Neuron (in vitro differentiated cells): Measurements from ENCODE around the gene ANKDD1A.

Source experiments
- H2AFZ ChIP-seq: one replicate; pipeline ENCODE4 v1.6.1; 2013; ENCODE audit warnings: low read depth, mild to moderate bottlenecking, inconsistent platforms, low read length, moderate library complexity
- H3K27me3 ChIP-seq: one replicate; pipeline ENCODE4 v1.6.1; 2013; ENCODE audit warnings: low read length; ENCODE audit not compliant: insufficient read depth
- H3K36me3 ChIP-seq: one replicate; pipeline ENCODE4 v1.6.1; 2013; ENCODE audit warnings: low read length; ENCODE audit not compliant: insufficient read depth
- H3K4me1 ChIP-seq: one replicate; pipeline ENCODE4 v1.6.1; 2013; ENCODE audit warnings: low read length; ENCODE audit not compliant: insufficient read depth
- H3K4me3 ChIP-seq: 2 replicates; pipeline ENCODE4 v1.5.1; 2013; ENCODE audit warnings: mild to moderate bottlenecking, low read length, moderate library complexity
- H3K9me3 ChIP-seq: one replicate; pipeline ENCODE4 v1.6.1; 2013; ENCODE audit warnings: low read length

Gene ANKDD1A

DNA sequence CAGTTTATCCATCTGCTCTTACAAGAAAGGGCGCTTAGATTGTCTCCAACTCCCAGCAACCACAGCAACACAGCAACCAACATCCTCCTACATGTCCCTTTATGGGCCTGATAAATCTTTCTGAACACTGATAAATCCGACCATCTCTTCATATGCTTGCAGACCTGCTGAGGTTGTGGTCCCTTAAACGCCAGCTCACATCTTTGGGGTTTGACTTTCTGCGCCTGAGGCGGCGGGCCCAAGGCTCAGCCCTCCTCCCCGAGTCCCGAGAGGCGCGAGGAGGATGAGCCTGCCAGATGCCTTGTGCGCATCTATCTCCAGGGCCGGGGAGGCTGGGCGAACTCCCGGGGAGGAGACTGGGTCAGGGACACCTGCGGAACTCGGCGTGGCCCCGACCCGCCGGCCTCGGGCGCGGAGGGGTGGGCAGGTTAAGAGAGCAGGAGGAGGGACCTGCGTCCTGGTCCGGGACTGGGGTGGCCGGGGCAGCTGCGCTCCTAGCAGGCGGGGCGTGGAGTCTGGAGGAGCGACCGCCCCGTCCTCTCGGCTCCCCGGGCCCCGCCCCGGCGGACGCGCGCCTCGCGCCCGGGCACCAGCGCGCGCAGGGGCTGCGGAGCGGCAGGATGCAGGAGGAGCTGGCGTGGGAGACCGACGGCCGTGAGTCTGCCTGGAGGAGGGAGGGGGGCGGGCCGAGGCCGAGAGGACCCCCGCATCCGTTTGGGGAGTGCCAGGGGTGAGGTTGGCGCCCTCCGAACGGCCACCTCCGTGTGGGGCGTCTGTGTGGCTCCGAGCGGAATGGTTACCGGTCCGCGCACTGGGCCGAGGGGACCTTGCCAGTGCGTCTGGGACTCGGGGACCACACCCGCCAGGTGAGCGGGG lies at the start of gene ANKDD1A:
TSS of gene ANKDD1A (plus strand) at position 592 of the 876 bp plus-strand sequence. CDS start at position 621, 29 bp downstream.
- Histone ChIP-seq H3K9me3 (peaks cover 4% of the 10 kb centered on the region), H3K36me3 (no peaks in the 10 kb centered on the region), H3K4me3 (peak within 1 kb of the TSS; percentile 55), H3K4me1 (peaks cover 12% of the 10 kb centered on the region), H3K27me3 (peaks cover 5% of the 10 kb centered on the region), H2AFZ (peak within 1 kb of the TSS; percentile 41)

DNA sequence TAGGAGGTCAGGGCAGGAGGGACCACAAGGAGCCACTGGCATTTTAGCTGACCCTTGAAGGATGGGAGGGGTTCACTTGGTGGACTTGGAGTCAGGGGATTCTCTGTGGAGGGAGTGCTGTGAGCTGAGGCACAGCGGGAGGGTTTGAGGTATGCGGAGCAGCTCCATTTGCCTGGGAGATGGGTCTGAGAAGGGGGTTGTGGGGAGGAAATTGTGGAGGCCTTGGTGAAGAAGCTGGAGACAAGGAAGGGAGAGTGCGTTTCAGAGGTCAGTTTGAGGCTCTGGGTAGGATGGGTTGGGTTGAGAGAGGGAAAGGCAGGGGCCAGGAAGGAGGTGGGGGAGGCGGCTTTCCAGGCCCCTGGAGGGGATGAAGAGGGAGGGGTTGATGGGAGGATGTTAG lies 49.7 kb upstream of the ANKDD1A start:
- Histone ChIP-seq H3K4me1 (peaks cover 20% of the 10 kb centered on the region), H2AFZ (no peak overlapping the region), H3K36me3 (peaks cover 10% of the 10 kb centered on the region), H3K27me3 (no peaks in the 10 kb centered on the region), H3K9me3 (no peaks in the 10 kb centered on the region), H3K4me3 (no peak overlapping the region)

DNA sequence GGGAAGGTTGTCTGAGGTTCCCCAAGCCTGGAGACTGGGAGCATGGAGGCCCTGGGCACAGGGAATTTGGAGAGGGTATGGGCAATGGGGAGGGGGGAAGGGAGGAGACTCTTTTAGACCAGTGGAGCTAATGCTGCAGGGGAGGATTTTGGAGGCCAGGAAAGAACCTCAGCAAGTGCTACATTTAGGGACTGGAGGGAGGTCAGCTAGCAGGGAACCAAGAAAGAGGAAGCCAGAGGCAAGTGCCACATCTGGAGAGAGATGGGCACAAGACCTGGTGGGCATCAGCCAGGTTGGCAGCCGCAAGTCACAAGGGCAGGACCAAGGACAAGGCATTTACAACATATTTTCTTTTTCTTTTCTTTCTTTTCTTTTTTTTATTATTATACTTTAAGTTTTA lies 49.3 kb upstream of the ANKDD1A start:
- Histone ChIP-seq H3K36me3 (peaks cover 10% of the 10 kb centered on the region), H2AFZ (no peak overlapping the region), H3K9me3 (no peaks in the 10 kb centered on the region), H3K4me1 (peaks cover 17% of the 10 kb centered on the region), H3K27me3 (no peaks in the 10 kb centered on the region), H3K4me3 (no peak overlapping the region)

DNA sequence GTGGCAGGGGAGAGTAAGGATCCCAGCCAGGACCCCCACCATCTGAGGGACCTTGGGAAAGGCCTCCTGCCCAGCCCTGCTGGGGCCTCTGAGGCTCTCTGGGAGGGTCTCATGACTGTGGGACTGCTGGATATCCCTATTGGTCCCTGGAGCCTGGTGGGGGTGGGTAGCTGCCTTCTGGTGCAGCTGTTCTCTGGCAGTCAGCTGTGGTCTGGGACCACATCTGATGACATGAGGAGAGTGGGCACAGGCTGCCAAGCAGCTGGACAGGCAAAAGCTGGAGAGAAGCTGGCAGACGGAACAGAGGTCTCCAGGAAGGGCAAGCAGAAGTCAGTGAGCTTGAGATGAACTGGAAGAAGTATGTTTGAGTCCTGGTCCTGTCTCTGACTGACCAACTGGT lies 47.6 kb upstream of the ANKDD1A start:
- H3K4me1 ChIP-seq = peaks cover 13% of the 10 kb centered on the region
- H3K9me3 ChIP-seq = no peaks in the 10 kb centered on the region
- no peak overlapping the region for H3K4me3 ChIP-seq
- no peak overlapping the region for H2AFZ ChIP-seq
- peaks cover 10% of the 10 kb centered on the region for H3K36me3 ChIP-seq
- no peaks in the 10 kb centered on the region for H3K27me3 ChIP-seq

DNA sequence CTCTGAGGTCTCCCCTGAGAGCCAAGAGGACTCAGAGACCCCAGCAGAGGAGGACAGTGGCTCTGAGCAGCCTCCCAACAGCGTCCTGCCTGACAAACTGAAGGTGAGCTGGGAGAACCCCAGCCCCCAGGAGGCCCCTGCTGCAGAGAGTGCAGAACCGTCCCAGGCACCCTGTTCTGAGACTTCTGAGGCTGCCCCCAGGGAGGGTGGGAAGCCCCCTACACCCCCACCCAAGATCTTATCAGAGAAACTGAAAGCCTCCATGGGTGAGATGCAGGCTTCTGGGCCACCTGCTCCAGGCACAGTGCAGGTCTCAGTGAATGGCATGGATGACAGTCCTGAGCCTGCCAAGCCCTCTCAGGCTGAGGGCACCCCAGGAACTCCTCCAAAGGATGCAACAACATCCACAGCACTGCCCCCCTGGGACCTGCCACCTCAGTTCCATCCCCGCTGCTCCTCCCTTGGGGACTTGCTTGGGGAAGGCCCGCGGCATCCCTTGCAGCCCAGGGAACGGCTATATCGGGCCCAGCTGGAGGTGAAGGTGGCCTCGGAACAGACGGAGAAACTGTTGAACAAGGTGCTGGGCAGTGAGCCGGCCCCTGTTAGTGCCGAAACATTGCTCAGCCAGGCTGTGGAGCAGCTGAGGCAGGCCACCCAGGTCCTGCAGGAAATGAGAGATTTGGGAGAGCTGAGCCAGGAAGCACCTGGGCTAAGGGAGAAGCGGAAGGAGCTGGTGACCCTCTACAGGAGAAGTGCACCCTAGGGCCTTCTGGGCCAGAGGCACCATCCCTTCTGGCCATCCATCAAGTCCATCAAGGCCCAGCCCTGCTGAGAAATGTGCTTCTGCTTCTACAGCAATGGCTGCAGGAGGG lies 46.3 kb upstream of the ANKDD1A start:
- H3K4me3 ChIP-seq = no peak overlapping the region
- peaks cover 13% of the 10 kb centered on the region for H3K4me1 ChIP-seq
- H3K27me3 ChIP-seq = no peaks in the 10 kb centered on the region
- H3K36me3 ChIP-seq = peaks cover 7% of the 10 kb centered on the region
- H2AFZ ChIP-seq = no peak overlapping the region
- H3K9me3 ChIP-seq = no peaks in the 10 kb centered on the region

DNA sequence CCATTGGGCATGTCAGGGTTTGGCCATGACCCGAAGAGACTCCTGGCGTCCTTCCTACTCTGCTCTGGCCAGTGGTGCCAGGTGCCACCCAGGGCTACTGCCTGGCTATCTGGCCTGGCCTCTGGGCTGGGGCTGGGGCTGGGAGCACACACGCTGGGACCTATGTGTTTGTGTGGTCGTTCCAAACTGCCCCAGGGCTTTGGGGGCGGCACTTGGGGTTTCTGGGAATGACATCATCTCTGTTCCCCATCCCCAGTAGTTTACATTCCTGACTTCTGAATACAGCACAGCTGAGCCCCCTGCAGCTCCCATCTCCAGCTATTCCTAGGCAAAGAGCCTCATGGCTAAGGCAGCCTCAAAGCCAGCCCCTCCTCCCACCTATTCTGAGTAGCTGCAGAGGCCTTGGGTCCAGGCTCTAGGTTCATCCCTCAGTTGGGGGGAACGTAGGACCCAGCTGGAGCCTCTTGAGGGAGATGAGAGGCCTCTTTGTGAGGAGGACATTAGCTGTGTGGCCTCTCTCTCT lies 45.6 kb upstream of the ANKDD1A start:
- Histone ChIP-seq H3K27me3 (no peaks in the 10 kb centered on the region), H2AFZ (no peak overlapping the region), H3K4me3 (no peak overlapping the region), H3K4me1 (peaks cover 13% of the 10 kb centered on the region), H3K9me3 (no peaks in the 10 kb centered on the region), H3K36me3 (peaks cover 3% of the 10 kb centered on the region)

DNA sequence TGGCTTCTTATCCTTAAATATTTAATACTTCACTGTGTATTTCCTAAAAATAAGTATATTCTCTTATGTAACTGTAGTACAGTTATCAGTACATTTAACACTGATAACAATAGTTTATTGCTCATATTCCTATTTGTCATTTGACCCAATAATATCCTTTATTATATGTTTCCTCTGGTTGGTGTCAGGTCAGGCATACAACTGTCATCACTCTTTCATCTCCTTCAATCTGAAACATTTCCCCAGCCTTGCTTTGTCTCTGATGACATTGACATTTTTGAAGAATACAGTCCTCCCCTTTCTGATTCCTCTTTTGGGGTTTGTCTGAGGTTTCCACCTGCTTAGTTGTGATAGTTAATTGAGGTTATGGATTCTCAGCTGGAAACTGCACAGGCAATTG lies 42.2 kb upstream of the ANKDD1A start:
- Histone ChIP-seq H3K4me3 (no peak overlapping the region), H3K36me3 (peaks cover 3% of the 10 kb centered on the region), H3K9me3 (no peaks in the 10 kb centered on the region), H2AFZ (no peak overlapping the region), H3K27me3 (no peaks in the 10 kb centered on the region), H3K4me1 (peaks cover 13% of the 10 kb centered on the region)

DNA sequence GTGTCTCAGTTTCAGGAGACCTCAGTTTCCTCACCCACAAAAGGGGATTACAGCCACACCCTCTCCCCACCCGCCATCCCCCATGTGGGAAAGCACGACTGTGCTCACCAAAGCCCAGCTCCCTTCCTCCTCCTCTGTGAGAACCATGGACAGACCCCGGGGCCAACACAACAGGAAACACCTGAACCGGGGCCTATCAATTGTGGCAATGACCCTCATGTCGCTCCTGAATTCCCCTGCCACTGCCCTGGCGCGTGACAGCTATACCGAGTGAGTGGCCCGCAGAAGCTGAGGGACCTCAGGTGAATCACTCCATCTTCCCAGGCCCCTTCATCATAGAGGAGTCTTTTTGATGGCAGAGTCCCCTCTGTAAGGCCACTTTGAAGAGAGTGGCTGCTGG lies 41.3 kb upstream of the ANKDD1A start:
- Histone ChIP-seq H3K36me3 (peaks cover under 1% of the 10 kb centered on the region), H3K9me3 (no peaks in the 10 kb centered on the region), H3K27me3 (no peaks in the 10 kb centered on the region), H3K4me1 (peaks cover 13% of the 10 kb centered on the region), H3K4me3 (no peak overlapping the region), H2AFZ (no peak overlapping the region)

DNA sequence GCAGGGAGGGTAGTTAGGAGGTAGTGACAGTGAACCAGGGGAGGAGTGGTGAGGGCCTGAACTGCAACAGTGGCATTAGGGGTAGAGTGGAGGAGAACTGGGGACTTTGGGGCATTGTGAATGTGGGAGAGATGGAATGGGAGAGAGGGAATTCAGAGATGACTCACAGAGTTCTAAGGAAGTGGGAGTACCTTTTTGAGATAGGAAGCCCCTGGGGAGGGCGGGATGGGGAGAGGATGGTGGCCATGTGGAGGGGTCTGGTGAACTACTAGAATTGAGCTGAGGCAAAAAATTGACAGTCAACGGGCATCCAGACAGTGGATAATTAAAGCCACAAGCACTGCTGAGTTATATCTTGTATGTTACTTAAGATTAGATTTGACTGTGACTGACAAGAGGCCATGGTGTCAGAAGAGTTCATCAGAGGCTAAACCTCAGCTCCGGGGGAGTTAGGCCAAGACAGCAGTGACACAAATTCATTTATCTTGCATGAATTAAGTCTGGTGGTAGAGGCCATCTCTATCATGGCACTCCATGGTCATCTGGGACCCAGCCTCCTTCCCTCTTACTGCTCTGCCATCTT lies 36.0 kb upstream of the ANKDD1A start:
- no peak overlapping the region for H3K4me3 ChIP-seq
- no peaks in the 10 kb centered on the region for H3K36me3 ChIP-seq
- H2AFZ ChIP-seq = no peak overlapping the region
- H3K9me3 ChIP-seq = no peaks in the 10 kb centered on the region
- H3K4me1 ChIP-seq = no peaks in the 10 kb centered on the region
- H3K27me3 ChIP-seq = no peaks in the 10 kb centered on the region

DNA sequence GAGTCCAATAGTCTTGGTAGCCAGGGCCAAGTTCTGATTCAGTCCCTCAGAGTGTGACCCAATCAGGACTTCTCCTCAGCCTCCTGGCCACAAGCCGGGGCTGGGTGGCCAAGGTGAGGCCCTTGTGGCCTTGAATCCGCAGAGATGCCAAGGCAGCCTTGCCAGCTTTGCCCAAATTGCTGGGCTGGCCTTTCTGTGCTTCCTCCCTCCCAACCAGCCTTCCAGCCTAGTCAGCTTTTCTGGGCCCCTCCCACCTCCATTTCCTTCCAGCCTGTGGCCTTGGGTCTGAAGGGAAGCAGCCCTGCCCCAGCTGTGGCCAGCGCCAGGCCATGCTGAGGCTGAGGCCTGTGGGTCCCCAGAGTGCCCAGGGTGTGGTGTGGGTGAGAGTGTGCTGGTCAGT lies 34.3 kb upstream of the ANKDD1A start:
- no peaks in the 10 kb centered on the region for H3K36me3 ChIP-seq
- H3K4me1 ChIP-seq = no peaks in the 10 kb centered on the region
- no peak overlapping the region for H3K4me3 ChIP-seq
- H2AFZ ChIP-seq = no peak overlapping the region
- no peaks in the 10 kb centered on the region for H3K9me3 ChIP-seq
- H3K27me3 ChIP-seq = no peaks in the 10 kb centered on the region

DNA sequence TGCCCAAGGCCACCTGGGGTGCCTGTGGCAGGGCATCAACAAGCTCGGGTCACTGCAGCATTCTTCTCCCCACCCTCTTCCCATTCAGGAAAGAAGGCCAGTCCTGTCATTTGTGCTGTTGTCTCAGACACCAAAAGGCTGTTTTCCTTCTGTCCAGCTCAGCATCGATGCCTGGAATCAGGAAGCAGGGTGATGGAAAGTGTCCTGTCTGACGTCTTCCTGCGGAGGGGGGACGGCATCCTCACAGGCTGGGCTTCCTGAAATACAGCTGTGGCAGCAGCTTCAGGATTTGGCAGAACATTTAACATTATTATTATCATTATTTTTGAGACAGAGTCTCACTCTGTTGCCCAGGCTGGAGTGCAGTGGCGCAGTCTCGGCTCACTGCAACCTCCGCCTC lies 33.0 kb upstream of the ANKDD1A start:
- Histone ChIP-seq H3K27me3 (no peaks in the 10 kb centered on the region), H3K36me3 (no peaks in the 10 kb centered on the region), H3K4me1 (peaks cover 2% of the 10 kb centered on the region), H3K4me3 (no peak overlapping the region), H3K9me3 (no peaks in the 10 kb centered on the region), H2AFZ (no peak overlapping the region)

DNA sequence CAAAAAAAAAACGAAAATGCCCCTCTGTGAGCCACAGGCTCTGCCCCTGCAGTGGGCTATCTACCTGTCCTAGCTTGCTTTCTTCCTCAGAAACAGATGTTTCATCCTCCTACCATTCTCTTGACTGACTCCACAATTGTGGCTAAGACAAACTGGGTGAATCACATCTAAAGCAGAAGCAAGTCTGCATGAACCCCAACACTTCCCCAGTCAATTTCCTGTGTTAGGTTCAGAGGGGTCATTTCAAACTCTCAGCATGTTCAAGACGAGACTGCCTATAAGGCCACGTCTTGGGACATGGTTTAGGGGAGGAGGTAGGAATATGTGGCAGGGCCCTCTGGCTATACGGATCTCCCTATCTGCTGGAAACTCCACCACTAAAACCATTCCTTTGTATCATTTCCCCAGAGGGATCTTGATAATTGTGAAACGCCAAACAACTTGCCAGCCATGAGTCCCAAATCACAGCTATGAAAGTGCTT lies 28.6 kb upstream of the ANKDD1A start:
- no peak overlapping the region for H3K4me3 ChIP-seq
- H2AFZ ChIP-seq = no peak overlapping the region
- no peaks in the 10 kb centered on the region for H3K9me3 ChIP-seq
- H3K27me3 ChIP-seq = no peaks in the 10 kb centered on the region
- H3K4me1 ChIP-seq = peaks cover 3% of the 10 kb centered on the region
- no peaks in the 10 kb centered on the region for H3K36me3 ChIP-seq
